ENCODE data around the gene SNUPN.
A peak's percentile ranks its signal among the peaks of the same experiment; 100 is the strongest.
"Not testable (repeated sequence)": the region's sequence is repeated elsewhere in the genome, so short reads cannot be mapped to it uniquely, and the experiment has no call there.

SNUPN gene

GRCh38 chr15:75653347-75653913, 27.9 kb upstream of the SNUPN start:
- no peak for DNase-seq

GRCh38 chr15:75651810-75652543, 26.5 kb upstream of the SNUPN start:
- no peak for DNase-seq

GRCh38 chr15:75650908-75651809, 25.6 kb upstream of the SNUPN start:
- peak; percentile 55 for DNase-seq

GRCh38 chr15:75649848-75650247, 24.3 kb upstream of the SNUPN start:
- DNase-seq, result no peak

GRCh38 chr15:75649045-75649761, 23.7 kb upstream of the SNUPN start:
- DNase-seq, result no peak

- DNase-seq, result no peak
Observed at GRCh38 chr15:75648156-75649000, 22.9 kb upstream of the SNUPN start.

- peak; percentile 68 for DNase-seq
Observed at GRCh38 chr15:75647370-75648155, 22.0 kb upstream of the SNUPN start, which contains the start of gene SNX33. Gene SNX33 (plus strand): TSS chr15:75647912. CDS start chr15:75649103, 1,191 bp downstream.

GRCh38 chr15:75646944-75647364, 21.4 kb upstream of the SNUPN start:
- DNase-seq, result peak; percentile 43

- no peak for DNase-seq
Observed at GRCh38 chr15:75646112-75646943, 20.8 kb upstream of the SNUPN start.

GRCh38 chr15:75644376-75644775, 18.9 kb upstream of the SNUPN start:
- DNase-seq, result no peak

- DNase-seq, result no peak
Observed at GRCh38 chr15:75641603-75642002, 16.1 kb upstream of the SNUPN start.

- no peak for DNase-seq
Observed at GRCh38 chr15:75641179-75641503, 15.6 kb upstream of the SNUPN start.

GRCh38 chr15:75640483-75641178, 15.1 kb upstream of the SNUPN start:
- DNase-seq, result peak; percentile 90

GRCh38 chr15:75639709-75640482, 14.4 kb upstream of the SNUPN start, which contains the start of gene IMP3:
Gene IMP3 (minus strand): TSS chr15:75640224. CDS start chr15:75640168, 56 bp downstream.
- DNase-seq, result peak; percentile 98

- DNase-seq, result peak; percentile 55
Observed at GRCh38 chr15:75639191-75639708, 13.7 kb upstream of the SNUPN start.

- DNase-seq, result no peak
Observed at GRCh38 chr15:75637245-75638009, 11.9 kb upstream of the SNUPN start.

- DNase-seq, result no peak
Observed at GRCh38 chr15:75636026-75636425, 10.5 kb upstream of the SNUPN start.

GRCh38 chr15:75633922-75634321, 8.4 kb upstream of the SNUPN start:
- DNase-seq, result not testable (repeated sequence)
